HG02870 (cell line): ENCODE measurements around the gene SELENON.

Experiments used
- ATAC-seq: cut with Tn5 transposase; IDR thresholded peaks from one replicate; pipeline ENCODE4 v1.9.1; 2021; ENCODE audit warnings: mild to moderate bottlenecking, moderate library complexity; ENCODE audit not compliant: unreplicated experiment

SELENON gene

DNA sequence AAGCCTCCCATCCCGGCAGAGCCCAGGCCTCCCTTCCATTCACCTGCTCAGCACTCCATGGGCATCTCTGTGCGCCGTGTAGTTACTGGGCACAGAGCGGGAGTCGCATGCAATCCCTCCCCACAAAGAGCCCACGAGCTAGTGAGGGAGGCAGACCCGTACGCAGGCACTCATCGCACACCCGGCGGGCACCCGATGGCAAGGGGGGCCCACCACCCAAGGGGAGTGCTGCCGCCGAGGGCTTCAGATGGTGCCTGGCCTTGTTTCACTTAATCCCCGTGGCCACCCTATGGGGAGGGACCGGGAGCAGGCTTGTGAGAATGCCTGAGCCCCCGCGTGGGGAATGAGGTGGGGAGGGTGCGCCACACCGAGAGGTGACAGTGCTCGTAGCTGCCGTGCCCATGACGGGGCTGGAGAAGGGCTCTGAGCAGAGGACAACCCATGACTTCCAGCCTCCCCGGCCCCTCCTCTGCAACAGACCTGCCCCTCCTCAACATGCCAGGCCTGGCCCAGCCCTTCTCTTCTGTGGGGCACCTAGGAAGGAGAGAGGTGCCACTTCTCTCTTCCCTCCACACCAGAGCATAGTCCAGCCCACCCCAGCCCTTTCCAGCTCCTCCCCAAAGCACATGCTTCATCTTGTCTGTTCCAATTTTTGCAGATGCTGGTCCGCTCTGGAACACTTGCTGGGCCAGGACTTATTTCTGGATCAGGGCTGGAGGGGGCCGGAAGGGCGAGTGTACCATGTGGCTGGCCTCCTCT lies 30.2 kb upstream of the SELENON start:
- ATAC-seq: no peak

DNA sequence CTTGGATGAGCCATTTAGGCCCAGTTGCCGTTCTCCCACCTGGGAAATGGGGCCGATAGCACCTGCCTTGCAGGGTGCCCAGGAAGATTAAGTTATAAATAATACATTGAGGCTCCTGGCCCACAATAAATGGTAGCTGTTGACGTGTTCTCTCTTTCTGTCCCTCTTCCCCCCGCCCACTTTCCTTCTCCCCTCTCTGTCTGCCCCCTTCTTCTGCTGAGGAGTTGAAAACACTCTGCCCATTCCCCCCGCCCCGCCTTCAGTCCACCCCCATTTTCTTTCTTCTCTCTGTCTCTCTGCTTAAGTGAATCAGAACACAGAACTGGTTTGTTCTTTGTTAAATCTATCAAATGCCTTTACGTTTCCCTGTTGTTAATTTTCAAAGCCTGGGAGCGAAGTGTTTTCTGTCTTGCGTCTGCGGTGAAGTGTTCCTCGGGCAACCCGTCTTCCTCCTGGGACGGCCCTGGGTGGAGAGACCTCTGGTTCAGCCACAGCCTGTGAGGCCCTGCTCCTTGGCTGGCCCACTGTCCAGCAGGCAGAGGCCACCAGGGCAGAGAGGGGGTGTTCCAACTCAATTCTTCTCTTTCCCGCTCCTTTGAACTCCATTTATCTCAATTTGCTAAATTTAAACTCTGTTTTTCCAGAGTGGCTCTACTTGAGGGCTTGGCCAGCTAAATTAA lies 29.3 kb upstream of the SELENON start:
- no peak for ATAC-seq

GRCh38 chr1:25771221-25772114 lies 28.5 kb upstream of the SELENON start:
- no peak for ATAC-seq

DNA sequence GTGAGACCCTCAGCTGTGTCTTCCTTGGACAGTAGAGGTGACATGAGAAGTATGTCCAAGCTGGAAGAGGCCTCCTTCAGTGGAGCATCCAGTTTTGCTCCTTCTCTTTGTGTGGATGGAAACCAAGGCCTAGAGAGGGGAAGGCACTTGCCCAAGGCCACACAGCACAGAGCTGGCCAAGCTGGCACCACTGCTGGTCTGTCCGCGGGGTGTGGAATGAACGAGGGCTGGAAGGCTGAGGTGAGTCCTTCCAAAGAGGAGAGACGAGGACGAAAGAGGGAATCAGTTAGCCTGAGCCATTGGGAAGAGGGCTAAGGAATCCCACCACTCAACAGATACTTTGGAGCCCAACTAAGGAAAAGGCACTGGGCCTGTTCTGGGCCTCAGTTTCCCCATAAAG lies 27.8 kb upstream of the SELENON start:
- ATAC-seq: no peak

- no peak for ATAC-seq
Measured at GRCh38 chr1:25772692-25773245, 27.2 kb upstream of the SELENON start.

- ATAC-seq: no peak
Measured at GRCh38 chr1:25773441-25774125, 26.4 kb upstream of the SELENON start.

DNA sequence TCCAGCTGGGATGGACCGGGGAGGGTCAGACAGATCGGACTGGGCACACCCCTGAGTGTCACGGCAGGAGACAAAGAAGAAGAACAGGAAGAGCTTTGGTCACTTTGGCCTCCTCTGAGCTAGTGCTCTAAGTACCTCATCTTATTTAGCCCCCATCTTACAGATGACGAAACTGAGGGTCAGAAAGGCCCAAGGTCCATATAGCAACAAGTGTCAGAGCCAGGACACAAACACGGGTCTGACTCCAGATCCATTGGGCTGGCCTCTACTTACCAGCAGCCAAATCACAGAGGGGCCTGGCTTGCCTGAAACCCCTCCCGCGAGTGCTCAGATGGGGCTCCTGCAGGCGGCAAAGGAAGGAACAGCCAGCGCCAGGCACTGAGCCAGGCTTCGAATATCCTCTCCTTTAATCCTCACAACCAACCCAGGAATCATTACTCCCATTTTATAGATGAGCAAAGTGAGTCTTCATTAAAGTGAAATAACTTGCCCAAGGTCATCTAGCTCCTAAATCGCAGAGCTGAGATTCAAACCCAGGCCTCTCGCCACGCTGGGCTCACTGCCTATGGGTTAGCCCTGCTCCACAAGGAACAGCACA lies 25.7 kb upstream of the SELENON start:
- ATAC-seq: no peak

GRCh38 chr1:25774921-25775771 lies 24.8 kb upstream of the SELENON start:
- no peak for ATAC-seq

DNA sequence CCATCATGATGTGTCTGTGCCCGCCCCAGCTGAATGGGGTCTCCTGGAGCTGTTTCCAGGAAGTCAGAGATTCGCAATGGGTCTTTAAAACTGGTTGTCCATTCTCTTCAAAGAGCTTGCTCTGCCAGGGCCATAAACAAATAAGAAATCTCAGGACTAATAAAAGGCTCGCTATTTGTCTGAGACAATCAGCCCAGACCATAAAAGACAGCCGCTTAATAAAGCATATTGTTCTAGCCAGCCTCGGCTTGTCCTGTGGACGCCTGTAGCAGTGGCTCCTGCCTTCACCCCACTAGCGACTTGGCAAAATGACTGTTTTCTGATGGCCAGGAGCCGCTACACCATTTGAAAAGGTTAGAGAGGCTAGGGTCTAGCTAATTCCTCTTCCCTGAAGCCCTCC lies 20.6 kb upstream of the SELENON start:
- no peak for ATAC-seq

DNA sequence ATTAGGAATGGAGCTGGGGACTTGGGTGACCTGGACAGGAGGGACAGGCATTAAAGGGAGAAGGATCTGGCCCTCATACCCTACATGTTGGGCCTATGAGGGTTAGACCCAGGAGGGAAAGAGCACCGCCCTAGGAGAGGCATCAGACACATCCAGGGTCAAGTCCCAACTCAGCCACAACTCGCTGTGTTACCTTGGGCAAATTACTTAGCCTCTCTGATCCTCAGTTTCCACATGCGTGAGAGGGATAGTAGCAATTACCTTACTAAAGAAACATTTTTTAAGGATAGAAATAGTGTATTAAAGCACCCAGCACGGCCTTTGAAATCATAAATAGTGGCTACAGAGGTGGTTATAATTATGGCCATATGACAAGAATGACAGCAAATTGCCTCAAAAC lies 20.1 kb upstream of the SELENON start:
- no peak for ATAC-seq

DNA sequence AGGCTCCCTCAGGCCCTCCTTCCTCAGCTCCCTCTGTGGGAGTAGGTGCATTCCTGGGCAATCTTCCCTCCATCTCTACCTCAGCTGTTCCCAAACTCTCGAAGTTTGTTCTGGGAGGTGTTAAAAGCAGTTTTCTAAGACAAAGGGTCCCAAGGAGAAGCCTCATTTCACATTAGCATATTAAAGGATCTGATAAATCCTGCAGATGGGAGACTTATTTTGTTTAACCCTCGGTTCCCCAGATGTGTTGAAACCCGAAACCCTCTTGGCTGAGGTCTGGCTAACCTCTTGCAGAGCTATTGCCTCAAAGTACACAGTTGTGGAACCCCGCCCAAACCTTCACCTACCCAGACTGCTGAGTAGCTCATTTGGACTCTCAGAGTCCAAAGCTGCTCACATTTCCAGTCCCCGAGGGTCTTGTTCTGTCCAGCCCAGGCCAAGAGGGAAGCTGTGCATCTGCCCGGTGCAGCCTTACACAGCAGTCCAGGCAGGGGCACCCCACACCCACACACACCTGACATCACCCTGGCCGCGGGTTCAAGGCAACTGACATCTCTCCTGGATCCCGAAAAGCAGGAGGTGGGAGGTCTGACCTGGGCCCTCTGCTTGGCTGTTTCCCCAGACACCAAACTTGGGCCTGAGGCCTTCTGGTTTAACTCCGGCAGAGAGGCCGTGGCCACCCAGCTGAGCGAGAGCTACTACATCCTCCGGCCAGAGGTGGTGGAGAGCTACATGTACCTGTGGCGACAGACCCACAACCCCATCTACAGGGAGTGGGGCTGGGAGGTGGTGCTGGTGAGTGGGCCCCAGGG lies 19.5 kb upstream of the SELENON start:
- no peak for ATAC-seq

GRCh38 chr1:25781130-25781433 lies 18.9 kb upstream of the SELENON start:
- ATAC-seq: no peak

GRCh38 chr1:25782608-25783201 lies 17.3 kb upstream of the SELENON start:
- no peak for ATAC-seq

GRCh38 chr1:25784575-25785051 lies 15.4 kb upstream of the SELENON start:
- no peak for ATAC-seq

- ATAC-seq: no peak
Measured at GRCh38 chr1:25785333-25786067, 14.5 kb upstream of the SELENON start.

DNA sequence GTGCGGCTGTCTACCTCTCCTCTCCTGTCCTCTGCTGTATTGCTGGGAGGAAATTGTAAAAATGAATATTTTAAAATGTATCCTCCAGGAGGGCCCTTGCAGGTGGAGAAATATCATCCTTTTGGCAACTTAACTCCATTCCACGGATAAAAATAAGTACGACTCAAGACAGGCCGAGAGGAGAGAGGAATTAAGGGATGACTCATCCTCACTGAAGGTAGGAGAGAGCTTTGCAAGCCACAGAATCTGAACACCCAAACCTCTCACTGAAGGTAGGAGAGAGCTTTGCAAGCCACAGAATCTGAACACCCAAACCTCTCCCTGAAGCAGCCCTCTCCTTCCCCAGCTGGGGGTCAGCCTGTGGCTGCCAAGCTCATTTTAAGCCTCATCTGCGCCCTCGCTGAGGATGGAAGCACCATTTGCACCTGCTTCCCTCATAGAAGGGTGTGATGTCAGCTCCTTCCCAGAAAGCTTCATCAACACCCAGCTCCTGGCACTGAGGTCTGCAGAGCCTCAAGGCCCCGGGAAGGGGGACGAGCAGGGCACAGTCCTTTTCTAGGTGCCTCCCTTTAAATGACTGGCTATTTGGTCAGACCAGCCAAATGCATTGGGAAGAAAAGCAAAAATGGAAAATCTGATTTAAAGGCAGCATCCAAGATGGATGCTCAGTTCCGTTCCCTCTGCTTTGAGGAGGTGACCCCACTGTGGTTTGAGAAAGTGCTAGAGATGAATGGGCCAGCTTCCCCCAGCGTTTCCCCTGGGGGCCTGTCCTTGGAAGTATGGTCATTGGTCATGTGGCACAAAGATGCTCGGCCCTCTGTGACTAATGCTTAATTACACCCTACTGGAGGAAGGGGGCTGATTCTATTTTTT lies 12.9 kb upstream of the SELENON start:
- no peak for ATAC-seq

DNA sequence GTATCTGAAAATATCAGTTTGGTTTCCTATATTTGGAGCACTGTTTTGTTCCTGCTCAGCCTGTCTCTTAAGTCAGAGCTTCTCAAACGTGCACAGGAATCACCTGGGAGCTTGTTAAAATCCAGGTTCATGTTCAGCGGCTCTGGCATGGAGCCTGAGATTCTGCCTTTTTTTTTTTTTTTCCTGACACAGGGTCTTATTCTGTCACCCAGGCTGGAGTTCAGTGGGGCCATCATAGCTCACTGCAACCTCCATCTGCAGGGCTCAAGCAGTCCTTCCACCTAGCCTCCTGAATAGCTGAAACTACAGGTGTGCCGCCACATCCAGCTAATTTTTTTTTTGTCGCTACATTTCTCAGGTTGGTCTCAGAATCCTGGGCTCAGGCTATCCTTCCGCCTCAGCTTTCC lies 12.2 kb upstream of the SELENON start:
- no peak for ATAC-seq
